HL-60/S4 (cell line): ENCODE data around the gene PIGH.
"Not testable (repeated sequence)": the region's sequence is repeated elsewhere in the genome, so short reads cannot be mapped to it uniquely, and the experiment has no call there.

ENCODE experiments used
- in situ Hi-C: fragments of 300-500 bp; cut with MboI; formaldehyde crosslinking; loops from 2 replicates; pipeline ENCODE4 v1.14.3; 2022; ENCODE audit warnings: low sequenced_read_pairs

The PIGH gene

DNA sequence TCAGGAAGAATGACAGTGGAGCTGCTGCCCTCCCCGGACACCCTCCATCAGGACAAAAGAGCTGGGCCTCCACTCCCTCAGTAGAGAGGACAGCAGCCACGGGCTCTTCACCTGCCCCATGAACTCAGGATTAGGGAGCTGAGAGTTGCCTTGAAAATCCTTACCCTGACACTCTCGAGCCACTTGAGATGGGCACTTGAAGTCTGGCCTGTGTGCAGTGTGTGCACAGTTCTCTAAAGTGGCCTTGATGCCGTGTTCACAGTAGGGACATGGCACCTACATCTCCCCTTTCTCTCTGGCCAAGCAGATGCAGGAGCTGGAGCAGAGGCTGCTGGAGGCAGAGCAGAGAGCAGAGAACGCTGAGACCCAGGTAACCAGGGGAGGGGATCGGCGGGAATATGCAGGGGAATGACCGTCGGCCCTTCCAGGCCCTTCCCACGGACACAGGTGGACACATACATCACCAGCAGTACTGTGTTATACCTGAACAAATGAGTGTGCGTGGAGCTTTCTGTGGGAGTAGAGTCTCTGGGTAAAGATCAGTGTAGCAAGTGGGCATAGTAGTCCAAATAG, 44.5 kb downstream of the PIGH start:
- in situ Hi-C loops: no loop called here

DNA sequence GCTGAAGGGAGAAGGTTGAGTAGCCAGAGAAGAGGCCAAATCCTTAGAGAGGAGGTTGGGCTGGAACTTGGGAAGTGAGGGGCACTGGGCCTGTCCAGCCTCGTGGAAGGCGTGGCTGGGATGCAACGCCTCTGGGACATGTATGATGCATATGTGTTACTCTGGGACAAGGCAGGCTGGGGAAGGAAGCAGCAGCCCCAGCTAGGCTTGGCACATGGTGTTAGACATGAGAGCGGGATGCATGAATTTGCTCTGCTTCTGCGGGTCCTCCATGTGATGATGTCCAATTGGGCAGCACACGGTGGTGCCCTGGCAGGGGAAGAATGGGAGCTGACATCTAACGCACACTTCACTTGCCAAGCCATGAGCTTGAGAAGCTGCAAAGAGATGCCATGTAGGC, 45.7 kb downstream of the PIGH start:
- in situ Hi-C loops: no loop called here

DNA sequence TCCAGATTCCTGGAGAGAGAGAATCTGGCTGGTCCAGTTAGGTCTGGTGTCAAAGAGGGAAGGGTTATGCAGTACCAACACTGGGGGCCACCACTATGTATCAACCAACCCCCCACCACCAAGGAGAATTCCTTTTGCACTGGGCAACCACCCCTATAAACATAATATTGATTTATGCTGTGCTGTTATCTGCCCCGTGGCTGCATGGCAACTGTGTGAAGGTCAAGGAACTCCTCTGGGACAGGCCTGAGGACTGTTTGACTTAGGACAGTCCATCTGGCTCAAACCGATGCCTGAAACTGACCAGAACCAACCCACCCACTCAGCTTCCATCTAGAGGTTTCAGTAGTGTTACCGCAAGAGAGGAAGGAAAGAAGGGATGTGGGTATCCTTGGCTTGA, 46.5 kb downstream of the PIGH start:
- in situ Hi-C loops: no loop called here

- in situ Hi-C loops: no loop called here
These were observed 48.1 kb downstream of the PIGH start for GRCh38 chr14:67551940-67552339.

DNA sequence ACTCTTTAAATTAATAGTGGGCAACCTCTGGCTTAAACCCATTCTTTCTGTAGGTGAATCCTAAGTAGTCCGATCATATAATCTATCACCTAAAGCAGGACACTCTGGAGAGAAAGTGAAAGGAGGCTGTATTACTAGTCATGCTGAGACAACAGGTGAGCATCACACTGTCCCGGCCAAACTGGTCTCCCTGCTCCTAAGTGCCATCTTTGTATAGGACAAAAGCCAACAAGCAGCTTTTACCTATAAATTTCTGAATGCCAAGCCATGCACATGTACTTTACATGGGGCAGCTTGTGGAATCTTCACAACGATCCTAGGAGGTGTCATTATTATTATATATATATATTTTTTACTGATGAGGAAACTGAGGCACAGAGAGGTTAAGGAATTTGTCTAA, 48.9 kb downstream of the PIGH start:
- in situ Hi-C loops: no loop called here

DNA sequence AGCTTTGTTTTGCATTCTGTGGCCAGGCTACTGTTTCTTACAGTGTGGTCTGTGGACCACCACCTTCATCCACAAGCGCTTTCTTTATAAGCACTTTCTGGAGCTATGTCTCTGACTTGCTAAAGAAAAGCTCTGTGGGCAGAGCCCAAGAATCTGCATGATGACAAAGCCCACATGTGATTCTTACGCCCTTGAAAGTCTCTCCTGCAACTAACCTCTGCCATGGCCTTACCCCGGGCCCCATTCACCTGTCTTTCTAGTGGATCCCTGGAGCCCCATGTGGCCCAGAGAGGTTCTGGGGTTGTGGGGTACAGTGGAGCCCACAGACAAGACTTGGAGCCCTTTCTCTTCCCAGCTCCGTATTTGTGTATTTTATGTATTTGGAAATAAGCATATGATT, 50.3 kb downstream of the PIGH start:
- in situ Hi-C loops: no loop called here

GRCh38 chr14:67547224-67547780, 52.8 kb downstream of the PIGH start:
- in situ Hi-C loops: no loop called here

- in situ Hi-C loops: no loop called here
These were observed 55.5 kb downstream of the PIGH start for GRCh38 chr14:67544590-67544989.

GRCh38 chr14:67542620-67543019, 57.4 kb downstream of the PIGH start:
- in situ Hi-C loops: not testable (repeated sequence)

GRCh38 chr14:67541448-67542387, 58.4 kb downstream of the PIGH start:
- in situ Hi-C loops: no loop called here
